H1 (cell line): ENCODE results near the gene CCAR1. TPM values are rescaled to one million over a fixed set of nuclear protein-coding genes. Genes with fewer than 3 reads are reported as not detected.

Experiments
- CEBPB ChIP-seq: IDR thresholded peaks from 2 replicates; pipeline ENCODE4 v1.6.1; 2012; ENCODE audit warnings: low read depth, low read length
- CHD7 ChIP-seq: fragments of 300-600 bp; sonication (generic); IDR thresholded peaks from 2 replicates; pipeline ENCODE4 v1.7.1; 2012; ENCODE audit warnings: low read length, moderate library complexity, mild to moderate bottlenecking, inconsistent platforms; ENCODE audit not compliant: insufficient replicate concordance
- CTBP2 ChIP-seq: IDR thresholded peaks from 2 replicates; pipeline ENCODE4 v1.7.0; 2011; ENCODE audit warnings: borderline replicate concordance, mild to moderate bottlenecking, moderate library complexity, mixed read lengths, low read length; ENCODE audit not compliant: insufficient read depth, insufficient read length
- JUND ChIP-seq: IDR thresholded peaks from 2 replicates; pipeline ENCODE4 v1.6.1; 2011; ENCODE audit warnings: mild to moderate bottlenecking, improper control_type of control experiment, low read length
- KDM5A ChIP-seq: fragments of 200-600 bp; IDR thresholded peaks from 2 replicates; pipeline ENCODE4 v1.7.1; 2012; ENCODE audit warnings: mild to moderate bottlenecking, low read length, inconsistent platforms, mixed read lengths
- NANOG ChIP-seq: IDR thresholded peaks from 2 replicates; pipeline ENCODE4 v1.6.1; 2011; ENCODE audit warnings: low read length, low read depth, mild to moderate bottlenecking, inconsistent platforms; ENCODE audit not compliant: insufficient read depth, poor library complexity, severe bottlenecking
- RNF2 ChIP-seq: fragments of 200-900, 300-1000 bp; sonication (generic); IDR thresholded peaks from 2 replicates; pipeline ENCODE4 v1.7.1; 2016; ENCODE audit warnings: borderline replicate concordance, low read depth, mild to moderate bottlenecking, antibody characterized with exemption, low read length; ENCODE audit not compliant: poor library complexity, severe bottlenecking; ENCODE audit errors: missing control alignments
- SP2 ChIP-seq: IDR thresholded peaks from 2 replicates; pipeline ENCODE4 v1.6.1; 2012; ENCODE audit warnings: mild to moderate bottlenecking, low read length, inconsistent platforms
- SP4 ChIP-seq: IDR thresholded peaks from 2 replicates; pipeline ENCODE4 v1.6.1; 2012; ENCODE audit warnings: low read length, inconsistent platforms
- TCF12 ChIP-seq: IDR thresholded peaks from 2 replicates; pipeline ENCODE4 v1.6.1; 2011; ENCODE audit warnings: low read depth, mild to moderate bottlenecking, low read length
- polyA plus RNA-seq, 7 experiments: library from polyadenylated mRNA; depleted of rRNA in 3 of 7; stranded (reverse) in 5 of 7; unstranded in 2 of 7; fragments of >200 nt in 5 of 7; fragments of 200-250 nt in 2 of 7; gene quantifications; 1 replicate in 5 of 7; 2 replicates in 1 of 7; 4 replicates in 1 of 7; pipeline versions ENCODE4 v1.2.1 to v1.2.3, GENCODE V29; 2011 to 2013; ENCODE audit warnings: missing spikeins in 2 of 7, mixed read lengths in 2 of 7
- total RNA-seq: library from RNA; stranded (reverse); fragmentation: NEBNext Ultra II Directional; extraction: Animal tissue kit (Norgen Biotek cat#: 25700); gene quantifications from 2 replicates; pipeline ENCODE4 v1.2.1, GENCODE V29; 2021

Gene CCAR1
- total and polyA plus RNA-seq, 2 of the 8 experiments (the other 6 are each of a cell fraction or from before 2014, with no cell fraction given) = 91.6 to 111 TPM

DNA sequence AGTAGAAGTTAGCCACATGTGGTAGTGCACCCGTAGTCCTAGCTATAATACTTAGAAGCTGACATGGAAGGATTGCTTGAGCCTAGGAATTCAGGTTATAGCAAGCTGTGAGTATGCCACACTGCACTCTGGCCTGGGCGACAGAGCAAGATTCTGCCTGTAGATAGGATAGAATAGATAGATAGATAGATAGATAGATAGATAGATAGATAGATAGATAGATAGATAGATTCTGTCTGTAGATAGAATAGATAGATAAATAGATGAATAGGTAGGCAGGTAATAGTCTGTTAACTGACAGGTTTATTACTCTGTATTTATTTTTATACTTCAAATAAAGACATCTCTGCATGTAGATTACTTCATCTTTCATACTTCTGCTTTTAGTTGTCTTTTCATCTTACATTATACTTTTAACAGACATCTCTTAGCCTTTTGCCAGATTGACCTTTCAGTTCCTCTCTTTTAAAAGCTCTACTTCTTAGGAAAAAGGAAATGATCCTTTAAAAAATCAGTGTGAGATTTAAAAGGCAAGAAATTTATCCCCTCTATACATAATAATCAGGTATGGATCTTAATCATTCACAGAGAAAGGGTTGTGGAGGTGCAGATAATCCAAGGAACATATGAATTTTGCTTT is 31.8 kb downstream of the CCAR1 start (continued):
- TF ChIP-seq CHD7 = no peak
- no peak for TF ChIP-seq JUND
- no peak for TF ChIP-seq NANOG
- no peak for TF ChIP-seq RNF2
- TF ChIP-seq SP4 = no peak
- TF ChIP-seq SP2 = no peak
- no peak for TF ChIP-seq CEBPB
- no peak for TF ChIP-seq KDM5A
- TF ChIP-seq CTBP2 = no peak
- no peak for TF ChIP-seq TCF12
